GM18502 (cell line): Measurements from ENCODE around the gene TRPM7.
"Not testable (repeated sequence)": the region's sequence is repeated elsewhere in the genome, so short reads cannot be mapped to it uniquely, and the experiment has no call there.

ENCODE experiments used
- ATAC-seq: cut with Tn5 transposase; IDR thresholded peaks from one replicate; pipeline ENCODE4 v1.9.1; 2021; ENCODE audit warnings: mild to moderate bottlenecking; ENCODE audit not compliant: unreplicated experiment, poor library complexity

Gene TRPM7

GRCh38 chr15:50576166-50576565 is 110.4 kb downstream of the TRPM7 start:
- ATAC-seq, result no peak

- ATAC-seq, result not testable (repeated sequence)
These were observed 112.8 kb downstream of the TRPM7 start for GRCh38 chr15:50573842-50574241.

- ATAC-seq, result no peak
These were observed 122.8 kb downstream of the TRPM7 start for GRCh38 chr15:50563756-50564155.

GRCh38 chr15:50562735-50563640 is 123.6 kb downstream of the TRPM7 start:
- ATAC-seq, result no peak

- ATAC-seq, result no peak
These were observed 128.6 kb downstream of the TRPM7 start for GRCh38 chr15:50558012-50558411.

- ATAC-seq, result no peak
These were observed 129.8 kb downstream of the TRPM7 start for GRCh38 chr15:50556642-50557371.

GRCh38 chr15:50552238-50552637 is 134.4 kb downstream of the TRPM7 start:
- no peak for ATAC-seq

GRCh38 chr15:50549326-50549725 is 137.3 kb downstream of the TRPM7 start:
- ATAC-seq, result no peak

GRCh38 chr15:50546566-50546965 is 140.0 kb downstream of the TRPM7 start, which contains the start of gene USP50:
USP50 (minus strand) TSS chr15:50546666; CDS start chr15:50546525, 141 bp downstream.
- ATAC-seq, result no peak

- no peak for ATAC-seq
These were observed 142.2 kb downstream of the TRPM7 start for GRCh38 chr15:50544368-50544767.

GRCh38 chr15:50543556-50543955 is 143.0 kb downstream of the TRPM7 start:
- ATAC-seq, result no peak

GRCh38 chr15:50542887-50543210 is 143.7 kb downstream of the TRPM7 start:
- ATAC-seq, result no peak

GRCh38 chr15:50531766-50532165 is 154.8 kb downstream of the TRPM7 start:
- ATAC-seq, result no peak

- no peak for ATAC-seq
These were observed 155.4 kb downstream of the TRPM7 start for GRCh38 chr15:50531163-50531562.

GRCh38 chr15:50523851-50524251 is 162.7 kb downstream of the TRPM7 start:
- ATAC-seq, result no peak

- ATAC-seq, result no peak
These were observed 166.7 kb downstream of the TRPM7 start for GRCh38 chr15:50519740-50520425.

- ATAC-seq, result no peak
These were observed 173.6 kb downstream of the TRPM7 start for GRCh38 chr15:50513001-50513400.
